Liver (tissue), 9 donors: ENCODE results near the gene LARGE1. TPM values are rescaled to one million over a fixed set of nuclear protein-coding genes. Genes with fewer than 3 reads are reported as not detected.

Experiments used
- DNase-seq: peaks from one replicate; pipeline ENCODE4 v3.0.0-alpha.2; 2017; ENCODE audit warnings: low spot score
- H3K27ac ChIP-seq, 2 donors: one replicate each; pipeline ENCODE4 v1.7.0; 2013; ENCODE audit warnings: inconsistent platforms in 2 of 2, low read length in 2 of 2, control low read depth in 1 of 2, low read depth in 1 of 2, mild to moderate bottlenecking in 1 of 2
- H3K27me3 ChIP-seq, 4 donors: one replicate each; pipeline versions ENCODE4 v1.6.1 to v1.7.0; 2013; ENCODE audit warnings: low read length in 3 of 4, inconsistent platforms in 1 of 4, mild to moderate bottlenecking in 1 of 4, moderate library complexity in 1 of 4; ENCODE audit not compliant: control insufficient read depth in 4 of 4, insufficient read depth in 4 of 4
- H3K36me3 ChIP-seq, 4 donors: one replicate each; pipeline versions ENCODE4 v1.6.1 to v1.7.0; 2013; ENCODE audit warnings: low read length in 3 of 4, mild to moderate bottlenecking in 3 of 4, low read depth in 1 of 4, moderate library complexity in 1 of 4; ENCODE audit not compliant: control insufficient read depth in 4 of 4, insufficient read depth in 3 of 4
- H3K4me1 ChIP-seq, 4 donors: one replicate each; pipeline versions ENCODE4 v1.6.1 to v1.7.0; 2013; ENCODE audit warnings: low read length in 3 of 4, mild to moderate bottlenecking in 3 of 4, moderate library complexity in 1 of 4; ENCODE audit not compliant: control insufficient read depth in 4 of 4, insufficient read depth in 4 of 4
- H3K4me3 ChIP-seq, 3 donors: one replicate each; pipeline versions ENCODE4 v1.6.1 to v1.7.0; 2013; ENCODE audit warnings: low read length in 3 of 3, control low read depth in 1 of 3, low read depth in 1 of 3, mild to moderate bottlenecking in 1 of 3
- H3K9ac ChIP-seq, 2 donors: one replicate each; pipeline ENCODE4 v1.7.0; 2013; ENCODE audit warnings: low read length in 2 of 2, mild to moderate bottlenecking in 2 of 2, moderate library complexity in 2 of 2, control low read depth in 1 of 2, low read depth in 1 of 2
- H3K9me3 ChIP-seq, 4 donors: one replicate each; pipeline versions ENCODE4 v1.6.1 to v1.7.0; 2013; ENCODE audit warnings: low read length in 3 of 4; ENCODE audit not compliant: control insufficient read depth in 4 of 4
- ATF3 ChIP-seq: IDR thresholded peaks from 2 replicates; pipeline ENCODE4 v1.6.1; 2016; ENCODE audit warnings: antibody characterized with exemption
- CTCF ChIP-seq: fragments of 150-350 bp; IDR thresholded peaks from 2 replicates; pipeline ENCODE4 v1.5.1; 2017; ENCODE audit warnings: improper control_type of control experiment, low read depth, low read length; ENCODE audit not compliant: missing input control
- FOXA1 ChIP-seq: IDR thresholded peaks from 2 replicates; pipeline ENCODE4 v1.6.1; 2016; ENCODE audit warnings: antibody characterized with exemption
- FOXA2 ChIP-seq: IDR thresholded peaks from 2 replicates; pipeline ENCODE4 v1.6.1; 2016; ENCODE audit warnings: antibody characterized with exemption
- GABPA ChIP-seq, 2 donors: IDR thresholded peaks in 1 of 2; conservative IDR thresholded peaks in 1 of 2; 2 replicates each; pipeline ENCODE4 v1.6.1; 2016; ENCODE audit warnings: antibody characterized with exemption in 2 of 2, mild to moderate bottlenecking in 1 of 2, moderate library complexity in 1 of 2
- HNF4A ChIP-seq, 2 donors: conservative IDR thresholded peaks; 2 replicates each; pipeline ENCODE4 v1.6.1; 2016; ENCODE audit warnings: antibody characterized with exemption in 2 of 2, mild to moderate bottlenecking in 2 of 2
- HNF4G ChIP-seq: IDR thresholded peaks from 2 replicates; pipeline ENCODE4 v1.6.1; 2016; ENCODE audit warnings: antibody characterized with exemption
- JUND ChIP-seq, 2 donors: IDR thresholded peaks; 2 replicates each; pipeline ENCODE4 v1.6.1; 2016; ENCODE audit warnings: antibody characterized with exemption in 2 of 2
- MAX ChIP-seq: IDR thresholded peaks from 2 replicates; pipeline ENCODE4 v1.6.1; 2016; ENCODE audit warnings: antibody characterized with exemption
- NR2F2 ChIP-seq: IDR thresholded peaks from 2 replicates; pipeline ENCODE4 v1.6.1; 2016; ENCODE audit warnings: antibody characterized with exemption
- RAD21 ChIP-seq, 2 donors: IDR thresholded peaks; 2 replicates each; pipeline ENCODE4 v1.6.1; 2016; ENCODE audit warnings: antibody characterized with exemption in 2 of 2, mild to moderate bottlenecking in 2 of 2
- REST ChIP-seq: IDR thresholded peaks from 2 replicates; pipeline ENCODE4 v1.6.1; 2016; ENCODE audit warnings: antibody characterized with exemption, mild to moderate bottlenecking
- RXRA ChIP-seq, 2 donors: IDR thresholded peaks; 2 replicates each; pipeline ENCODE4 v1.6.1; 2017 to 2018; ENCODE audit warnings: antibody characterized with exemption in 2 of 2, mild to moderate bottlenecking in 1 of 2
- SP1 ChIP-seq: IDR thresholded peaks from 2 replicates; pipeline ENCODE4 v1.6.1; 2018; ENCODE audit warnings: antibody characterized with exemption, mild to moderate bottlenecking
- TAF1 ChIP-seq: conservative IDR thresholded peaks from 2 replicates; pipeline ENCODE4 v1.6.1; 2016; ENCODE audit warnings: antibody characterized with exemption, mild to moderate bottlenecking
- YY1 ChIP-seq: IDR thresholded peaks from 2 replicates; pipeline ENCODE4 v1.6.1; 2016; ENCODE audit warnings: antibody characterized with exemption, mild to moderate bottlenecking
- ZBTB33 ChIP-seq: IDR thresholded peaks from 2 replicates; pipeline ENCODE4 v1.6.1; 2016; ENCODE audit warnings: antibody characterized with exemption
- WGBS: extraction: QIAGEN DNeasy Blood & Tissue Kit; methylation state at CpG from one replicate; pipeline ENCODE4 v1.1.7; 2013; 5-methylcytosine and 5-hydroxymethylcytosine counted together
- polyA plus RNA-seq, 2 donors: library from polyadenylated mRNA; stranded (reverse) in 1 of 2; unstranded in 1 of 2; fragments of 200-250 nt in 1 of 2; fragments of >200 nt in 1 of 2; fragmentation: Nextera tagmentation in 1 of 2; extraction: Ambion mirVana in 1 of 2; gene quantifications; one replicate each; pipeline versions ENCODE4 v1.2.1 to v1.2.3, GENCODE V29; 2013 to 2015
- total RNA-seq, 2 donors: library from RNA; depleted of rRNA; stranded (reverse); fragments of >200 nt; gene quantifications; one replicate each; pipeline ENCODE4 v1.2.3, GENCODE V29; 2014
- donor health status: healthy.
- donor health status: healthy.
- donor health status: healthy.
- donor health status: healthy.
- donor health status: healthy.

Gene LARGE1
- total and polyA plus RNA-seq, 4 donors: 2.3 to 14.1 (median 5.7) TPM

GRCh38 chr22:33888821-33889220 lies 31.5 kb downstream of the LARGE1 start:
- DNase-seq: no peak
- 64% methylated on average over 4 of the region's 4 CpGs for WGBS
- Histone ChIP-seq H3K9me3 (no peaks in the 10 kb centered on the region), H3K27me3 (no peaks in the 10 kb centered on the region), H3K36me3 (no peaks in the 10 kb centered on the region), H3K4me1 (peaks cover 2 to 17% (median 9%) of the 10 kb centered on the region in 4 donors), H3K9ac (no peak overlapping the region), H3K27ac (no peak overlapping the region), H3K4me3 (no peak overlapping the region)
- TF ChIP-seq RXRA (IDR thresholded peaks at IDR 0.05) (no peak), REST (no peak), MAX (no peak), CTCF (no peak), NR2F2 (no peak), FOXA2 (no peak), ZBTB33 (no peak), RAD21 (IDR thresholded peaks at IDR 0.05) (no peak), YY1 (no peak), GABPA (IDR thresholded peaks at IDR 0.05 in 1 of 2, conservative IDR thresholded peaks at IDR 0.05 in 1 of 2) (no peak), HNF4A (conservative IDR thresholded peaks at IDR 0.05) (no peak), FOXA1 (no peak), SP1 (no peak)

- no peak for DNase-seq
- H3K27me3 ChIP-seq: no peaks in the 10 kb centered on the region
- TF ChIP-seq FOXA2 (no peak), ZBTB33 (no peak), GABPA (IDR thresholded peaks at IDR 0.05 in 1 of 2, conservative IDR thresholded peaks at IDR 0.05 in 1 of 2) (no peak), HNF4G (no peak), RXRA (IDR thresholded peaks at IDR 0.05) (no peak), REST (no peak), NR2F2 (no peak), HNF4A (conservative IDR thresholded peaks at IDR 0.05) (no peak), ATF3 (no peak), JUND (IDR thresholded peaks at IDR 0.05) (no peak), SP1 (no peak), YY1 (no peak), TAF1 (no peak), RAD21 (IDR thresholded peaks at IDR 0.05) (no peak)
- no peak overlapping the region for H3K9ac ChIP-seq
- H3K36me3 ChIP-seq: no peaks in the 10 kb centered on the region
- peaks cover 0 to under 1% (median under 1%) of the 10 kb centered on the region in 4 donors for H3K4me1 ChIP-seq
- whole genome bisulfite sequencing: 96% methylated on average over 13 of the region's 13 CpGs
- no peak overlapping the region for H3K27ac ChIP-seq
- H3K4me3 ChIP-seq: no peak overlapping the region
- no peaks in the 10 kb centered on the region for H3K9me3 ChIP-seq
Measured at GRCh38 chr22:33887173-33887572, 33.1 kb downstream of the LARGE1 start.
